Nephron progenitor cell (in vitro differentiated cells): ENCODE measurements around the gene WNT4.

Source experiments
- DNase-seq: peaks from one replicate; pipeline ENCODE4 v3.0.0; 2021
- H3K27ac Mint-ChIP-seq: 2 replicates; pipeline ENCODE4 v1.8.0; 2021; ENCODE audit warnings: mild to moderate bottlenecking, moderate library complexity, mixed read lengths
- H3K27me3 Mint-ChIP-seq: 2 replicates; pipeline ENCODE4 v1.8.0; 2021; ENCODE audit warnings: mild to moderate bottlenecking, low read depth, mixed read lengths; ENCODE audit not compliant: poor library complexity
- H3K36me3 Mint-ChIP-seq: 2 replicates; pipeline ENCODE4 v1.8.0; 2021; ENCODE audit warnings: low read depth, mixed read lengths
- H3K4me1 Mint-ChIP-seq: 2 replicates; pipeline ENCODE4 v1.8.0; 2021; ENCODE audit warnings: mixed read lengths
- H3K4me3 Mint-ChIP-seq: 2 replicates; pipeline ENCODE4 v1.8.0; 2021; ENCODE audit warnings: mild to moderate bottlenecking, moderate library complexity, mixed read lengths
- H3K9me3 Mint-ChIP-seq: 2 replicates; pipeline ENCODE4 v1.8.0; 2021; ENCODE audit warnings: mild to moderate bottlenecking, moderate library complexity, mixed read lengths
- CTCF ChIP-seq: fragments of 200-600 bp; sonication (generic); IDR thresholded peaks from 2 replicates; pipeline ENCODE4 v1.5.0; 2021; ENCODE audit warnings: antibody characterized with exemption

Gene WNT4

GRCh38 chr1:22139066-22139594, 3.8 kb downstream of the WNT4 start:
- H3K4me1 Mint-ChIP-seq = peaks cover 23% of the 10 kb centered on the region
- no peak overlapping the region for H3K4me3 Mint-ChIP-seq
- no peak for DNase-seq
- no peaks in the 10 kb centered on the region for H3K9me3 Mint-ChIP-seq
- no peak for TF ChIP-seq CTCF
- H3K27me3 Mint-ChIP-seq = peaks cover 88% of the 10 kb centered on the region
- H3K36me3 Mint-ChIP-seq = no peaks in the 10 kb centered on the region
- H3K27ac Mint-ChIP-seq = no peak overlapping the region

GRCh38 chr1:22137004-22137720, 5.7 kb downstream of the WNT4 start:
- no peak for DNase-seq
- H3K4me1 Mint-ChIP-seq = peaks cover 23% of the 10 kb centered on the region
- no peaks in the 10 kb centered on the region for H3K36me3 Mint-ChIP-seq
- H3K9me3 Mint-ChIP-seq = no peaks in the 10 kb centered on the region
- H3K27me3 Mint-ChIP-seq = peaks cover 92% of the 10 kb centered on the region
- TF ChIP-seq CTCF = no peak
- H3K4me3 Mint-ChIP-seq = no peak overlapping the region
- H3K27ac Mint-ChIP-seq = no peak overlapping the region

GRCh38 chr1:22133931-22134324, 9.0 kb downstream of the WNT4 start:
- no peak for TF ChIP-seq CTCF
- Mint-ChIP-seq H3K4me1 (peaks cover 13% of the 10 kb centered on the region), H3K36me3 (no peaks in the 10 kb centered on the region), H3K27me3 (peaks cover 76% of the 10 kb centered on the region), H3K27ac (no peak overlapping the region), H3K9me3 (no peaks in the 10 kb centered on the region), H3K4me3 (no peak overlapping the region)
- DNase-seq = no peak

DNA sequence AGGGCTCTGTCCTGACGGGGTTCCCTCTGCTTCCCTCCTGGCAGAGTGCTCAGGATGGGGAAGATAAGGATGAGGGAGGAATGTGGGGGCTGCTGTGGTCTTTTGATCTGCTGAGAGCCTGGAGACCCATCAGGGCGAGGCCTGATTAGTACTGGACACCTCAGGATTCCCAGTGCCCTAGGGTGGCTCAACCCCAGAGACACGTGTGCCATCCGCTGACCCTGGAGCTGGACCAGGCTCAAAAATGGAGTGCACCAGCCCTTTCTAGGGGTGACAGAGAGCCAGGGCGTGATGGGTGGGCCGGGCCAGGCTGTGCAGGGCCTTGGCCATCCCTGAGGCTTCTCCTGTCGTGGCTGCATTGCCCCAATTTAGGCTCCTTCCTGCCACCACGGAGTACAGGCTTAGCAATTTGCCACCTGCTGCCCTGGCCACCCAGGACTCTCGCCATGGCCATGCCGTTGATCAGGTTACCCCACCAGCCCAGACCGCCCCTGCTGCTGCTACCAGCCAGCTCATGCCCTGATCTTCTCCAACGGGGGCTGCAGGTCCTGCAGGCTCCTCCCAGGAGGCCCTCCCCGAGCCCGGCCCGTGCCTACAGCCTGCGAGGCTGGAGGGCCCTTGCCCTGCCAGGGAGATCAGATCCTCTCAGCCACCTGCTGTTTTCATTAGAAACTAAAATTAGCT, 9.5 kb downstream of the WNT4 start:
- no peak overlapping the region for H3K27ac Mint-ChIP-seq
- peaks cover 71% of the 10 kb centered on the region for H3K27me3 Mint-ChIP-seq
- H3K36me3 Mint-ChIP-seq = no peaks in the 10 kb centered on the region
- no peak for TF ChIP-seq CTCF
- no peak overlapping the region for H3K4me3 Mint-ChIP-seq
- H3K4me1 Mint-ChIP-seq = peaks cover 13% of the 10 kb centered on the region
- H3K9me3 Mint-ChIP-seq = no peaks in the 10 kb centered on the region
- DNase-seq = no peak

GRCh38 chr1:22132517-22133235, 10.2 kb downstream of the WNT4 start:
- H3K36me3 Mint-ChIP-seq = no peaks in the 10 kb centered on the region
- no peak for TF ChIP-seq CTCF
- H3K4me1 Mint-ChIP-seq = peaks cover 14% of the 10 kb centered on the region
- no peak overlapping the region for H3K4me3 Mint-ChIP-seq
- DNase-seq = no peak
- H3K27ac Mint-ChIP-seq = no peak overlapping the region
- H3K9me3 Mint-ChIP-seq = no peaks in the 10 kb centered on the region
- H3K27me3 Mint-ChIP-seq = peaks cover 64% of the 10 kb centered on the region
